ENCODE data around the gene MAST2. TPM values are rescaled to one million over a fixed set of nuclear protein-coding genes. Genes with fewer than 3 reads are reported as not detected.
A peak's percentile ranks its signal among the peaks of the same experiment; 100 is the strongest.

MAST2 gene
- total and polyA plus RNA-seq, 2 of the 13 experiments (the other 11 are each of a cell fraction or from before 2014, with no cell fraction given): 15.3 to 23.0 TPM

DNA sequence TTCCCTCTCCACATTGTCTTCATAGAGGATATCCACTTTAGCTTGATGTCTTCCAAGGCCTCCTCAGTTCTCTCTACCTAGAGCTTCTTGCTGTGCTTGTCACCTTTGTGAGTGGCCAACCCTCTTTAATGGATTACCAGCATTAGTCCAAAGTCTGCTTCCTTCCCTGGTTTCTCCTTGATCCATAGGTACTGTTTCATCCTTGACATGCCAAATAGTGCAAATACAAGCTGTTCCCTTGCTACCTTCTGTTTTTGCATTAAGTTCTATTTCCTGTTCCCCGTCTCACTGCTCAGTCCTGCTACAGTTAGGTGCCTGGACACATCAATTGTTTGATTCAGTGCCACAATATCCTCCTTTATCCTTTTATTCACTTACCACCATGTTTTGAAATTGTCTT, 19.2 kb downstream of the MAST2 start (continued):
- TF ChIP-seq, protein P1, sequence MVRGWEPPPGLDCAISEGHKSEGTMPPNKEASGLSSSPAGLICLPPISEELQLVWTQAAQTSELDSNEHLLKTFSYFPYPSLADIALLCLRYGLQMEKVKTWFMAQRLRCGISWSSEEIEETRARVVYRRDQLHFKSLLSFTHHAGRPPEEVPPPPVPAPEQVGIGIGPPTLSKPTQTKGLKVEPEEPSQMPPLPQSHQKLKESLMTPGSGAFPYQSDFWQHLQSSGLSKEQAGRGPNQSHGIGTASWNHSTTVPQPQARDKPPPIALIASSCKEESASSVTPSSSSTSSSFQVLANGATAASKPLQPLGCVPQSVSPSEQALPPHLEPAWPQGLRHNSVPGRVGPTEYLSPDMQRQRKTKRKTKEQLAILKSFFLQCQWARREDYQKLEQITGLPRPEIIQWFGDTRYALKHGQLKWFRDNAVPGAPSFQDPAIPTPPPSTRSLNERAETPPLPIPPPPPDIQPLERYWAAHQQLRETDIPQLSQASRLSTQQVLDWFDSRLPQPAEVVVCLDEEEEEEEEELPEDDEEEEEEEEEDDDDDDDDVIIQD (CRISPR knock-in tag; IDR thresholded peaks at IDR 0.05; ENCODE audit: low read depth): peak; percentile 48; the same call in 1 of the 2 replicates
- TF ChIP-seq CHCHD3 (CRISPR knock-in tag; IDR thresholded peaks at IDR 0.05) (no peak), ZMAT3 (CRISPR knock-in tag; conservative IDR thresholded peaks at IDR 0.05) (no peak), ESRRA (CRISPR knock-in tag; IDR thresholded peaks at IDR 0.05; ENCODE audit: low read depth) (peak; percentile 30; the same call in 1 of the 2 replicates), CREB3 (CRISPR knock-in tag; IDR thresholded peaks at IDR 0.05) (no peak), ZNF513 (CRISPR knock-in tag; conservative IDR thresholded peaks at IDR 0.05) (no peak)

DNA sequence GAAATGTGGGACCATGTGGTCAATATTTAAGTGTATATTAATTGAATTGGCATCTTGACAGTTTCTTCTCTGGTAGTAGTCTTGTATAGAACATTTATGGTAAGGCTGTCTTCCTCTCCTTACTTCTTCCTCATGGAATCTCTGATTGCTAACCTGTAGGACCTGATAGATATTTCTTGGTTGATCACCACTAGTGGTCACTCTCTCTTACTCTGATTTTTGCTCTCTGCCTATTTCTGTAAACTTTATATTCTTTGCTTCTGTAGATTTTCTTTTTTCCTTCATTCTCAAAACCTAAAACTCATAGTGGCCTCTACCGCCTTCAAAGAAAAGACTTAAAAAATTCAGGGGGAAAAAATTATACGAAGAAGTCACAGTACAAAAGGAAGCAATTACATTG, 21.2 kb downstream of the MAST2 start:
- no peak overlapping the region for H3K4me3 ChIP-seq (replicated peaks in 1 of 3; ENCODE audit: insufficient read depth in 1 of 3, low read depth in 2 of 3, low read length in 3 of 3)
- BruUV-seq (replicated peaks): no TSS peak
- no peak overlapping the region for H3K27ac ChIP-seq (ENCODE audit: extremely low read length, insufficient read depth, low read length)
- FAIRE-seq (no peak), DNase-seq (ENCODE audit: low spot score) (no peak), ATAC-seq (no peak)
- no peak overlapping the region for H3K9ac ChIP-seq (ENCODE audit: insufficient read depth, low read depth, low read length)
- in situ Hi-C loops (cut with HindIII; ENCODE audit: extremely low pct_ligation_motif_present, low pct_unique_long_range_greater_than_20kb): loop anchor here (5.0 kb wide), 1 partner anchor 53 kb away; no protein-coding TSS in a partner anchor
- peaks cover 42% of the 10 kb centered on the region for H3K79me2 ChIP-seq (ENCODE audit: insufficient read depth, low read length)
- POLR2A ChIA-PET: no interaction called here
- CTCF ChIA-PET (ENCODE audit: low intra/inter-chr PET ratio, low total read pairs): no interaction called here
- H4K20me1 ChIP-seq (ENCODE audit: insufficient read depth, low read length): no peaks in the 10 kb centered on the region
- H3K9me3 ChIP-seq (ENCODE audit: low read length): no peaks in the 10 kb centered on the region
- H3K27me3 ChIP-seq (ENCODE audit: control insufficient read depth in 1 of 2, insufficient read depth in 2 of 2, low read length in 2 of 2): no peaks in the 10 kb centered on the region
- 97% methylated on average over 2 of the region's 2 CpGs for WGBS (ENCODE audit: low lambda C conversion rate)
- peaks cover 5 to 34% of the 10 kb centered on the region in 2 experiments for H3K36me3 ChIP-seq (replicated peaks in 1 of 2; ENCODE audit: control insufficient read depth in 1 of 2, insufficient read depth in 2 of 2, low read length in 2 of 2)
- no peak overlapping the region for H2AFZ ChIP-seq (ENCODE audit: low read length)
- peaks cover 53% of the 10 kb centered on the region for H3K4me1 ChIP-seq (ENCODE audit: insufficient read depth, low read length)
- intact Hi-C loops (cut with micrococcal nuclease; ENCODE audit: unreplicated experiment): no loop called here
- no peak overlapping the region for H3K4me2 ChIP-seq (ENCODE audit: low read depth, low read length)
- TF ChIP-seq, protein P2, sequence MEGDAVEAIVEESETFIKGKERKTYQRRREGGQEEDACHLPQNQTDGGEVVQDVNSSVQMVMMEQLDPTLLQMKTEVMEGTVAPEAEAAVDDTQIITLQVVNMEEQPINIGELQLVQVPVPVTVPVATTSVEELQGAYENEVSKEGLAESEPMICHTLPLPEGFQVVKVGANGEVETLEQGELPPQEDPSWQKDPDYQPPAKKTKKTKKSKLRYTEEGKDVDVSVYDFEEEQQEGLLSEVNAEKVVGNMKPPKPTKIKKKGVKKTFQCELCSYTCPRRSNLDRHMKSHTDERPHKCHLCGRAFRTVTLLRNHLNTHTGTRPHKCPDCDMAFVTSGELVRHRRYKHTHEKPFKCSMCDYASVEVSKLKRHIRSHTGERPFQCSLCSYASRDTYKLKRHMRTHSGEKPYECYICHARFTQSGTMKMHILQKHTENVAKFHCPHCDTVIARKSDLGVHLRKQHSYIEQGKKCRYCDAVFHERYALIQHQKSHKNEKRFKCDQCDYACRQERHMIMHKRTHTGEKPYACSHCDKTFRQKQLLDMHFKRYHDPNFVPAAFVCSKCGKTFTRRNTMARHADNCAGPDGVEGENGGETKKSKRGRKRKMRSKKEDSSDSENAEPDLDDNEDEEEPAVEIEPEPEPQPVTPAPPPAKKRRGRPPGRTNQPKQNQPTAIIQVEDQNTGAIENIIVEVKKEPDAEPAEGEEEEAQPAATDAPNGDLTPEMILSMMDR (CRISPR knock-in tag; IDR thresholded peaks at IDR 0.05): peak; percentile 34
- TF ChIP-seq ZNF468 (CRISPR knock-in tag; IDR thresholded peaks at IDR 0.05) (no peak), ZNF883 (CRISPR knock-in tag; IDR thresholded peaks at IDR 0.05; ENCODE audit: not compliant biosample characterization) (no peak), SMC3 (IDR thresholded peaks at IDR 0.05; ENCODE audit: low read length) (no peak)

Measured in HepG2 (cell line).